Bronchial epithelial cell (primary cell): ENCODE measurements around the gene DDRGK1. TPM values are rescaled to one million over a fixed set of nuclear protein-coding genes. Genes with fewer than 3 reads are reported as not detected.

Experiments used
- total RNA-seq: library from RNA; depleted of rRNA; stranded (reverse); fragments of >200 nt; gene quantifications from 2 replicates; pipeline ENCODE4 v1.2.1, GENCODE V29; 2014

DDRGK1 gene
- total RNA-seq, 1 donor from 2014 or later = 72.7 TPM

Other genes with a start within 250 kb of the DDRGK1 start
- 0.13 and 0.53 TPM in 2 replicates for gene GNRH2, start 161.1 kb downstream of the DDRGK1 start, total RNA-seq
- 68.0 and 69.5 TPM in 2 replicates for gene MRPS26, start 158.6 kb downstream of the DDRGK1 start, total RNA-seq
- gene OXT, start 133.1 kb downstream of the DDRGK1 start, total RNA-seq = not detected in 2 replicates
- gene AVP, start 120.0 kb downstream of the DDRGK1 start, total RNA-seq = not detected in 2 replicates
- gene FASTKD5, start 44.8 kb downstream of the DDRGK1 start, total RNA-seq = 11.3 and 17.9 TPM in 2 replicates
- gene UBOX5, start 44.8 kb downstream of the DDRGK1 start, total RNA-seq = 1.9 and 2.1 TPM in 2 replicates
- gene LZTS3, start 31.1 kb downstream of the DDRGK1 start, total RNA-seq = 11.3 and 20.0 TPM in 2 replicates
- 36.9 and 45.5 TPM in 2 replicates for gene ITPA, start 4.8 kb upstream of the DDRGK1 start, total RNA-seq
- gene SLC4A11, start 34.5 kb upstream of the DDRGK1 start, total RNA-seq = 3.2 and 5.1 TPM in 2 replicates
- gene DNAAF9, start 203.0 kb upstream of the DDRGK1 start, total RNA-seq = 5.5 and 6.7 TPM in 2 replicates